T47D (cell line): ENCODE results near the gene NASP.

Experiments used
- DNase-seq, 2 experiments: peaks; one replicate each; pipeline versions ENCODE4 v3.0.0 to v3.0.0-alpha.2; 2011 to 2012; ENCODE audit warnings: low read depth in 1 of 2, low spot score in 1 of 2
- JUND ChIP-seq: IDR thresholded peaks from 2 replicates; pipeline ENCODE4 v1.6.1; 2012; ENCODE audit warnings: low read depth
- in situ Hi-C: cut with HindIII; loops from 2 replicates; pipeline ENCODE4 v1.10.0; 2016; ENCODE audit warnings: low sequenced_read_pairs, low pct_unique_long_range_greater_than_20kb

The NASP gene

DNA sequence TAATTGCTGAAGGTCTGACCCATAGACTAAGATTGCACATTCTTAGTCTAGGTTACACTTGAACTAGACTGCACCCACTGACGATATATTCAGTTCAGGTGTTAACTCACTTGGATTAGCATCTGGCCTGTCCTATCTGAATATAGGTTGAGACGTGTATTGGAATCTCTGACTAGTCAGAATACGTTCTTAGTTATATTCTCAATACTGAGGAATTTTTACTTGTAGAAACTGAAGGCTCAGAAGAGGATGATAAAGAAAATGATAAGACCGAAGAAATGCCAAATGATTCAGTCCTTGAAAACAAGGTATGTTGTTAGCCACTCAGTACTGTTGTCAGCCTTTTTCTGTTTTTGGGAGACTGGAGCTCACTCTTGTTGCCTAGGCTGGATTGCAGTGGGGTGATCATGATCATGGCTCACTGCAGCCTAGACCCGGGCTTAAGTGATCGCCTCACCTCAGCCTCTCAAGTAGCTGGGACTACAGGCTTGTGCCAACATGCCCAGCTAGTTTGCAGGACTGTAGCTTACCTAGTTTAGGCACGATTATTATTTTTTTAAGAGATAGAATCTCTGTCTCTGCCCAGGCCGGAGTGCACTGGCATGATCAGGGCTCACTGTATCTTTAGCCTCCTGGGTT, 29.2 kb downstream of the NASP start:
- no peak for TF ChIP-seq JUND
- in situ Hi-C loops: no loop called here
- DNase-seq: peak in 1 of 2 experiments; percentile 22

DNA sequence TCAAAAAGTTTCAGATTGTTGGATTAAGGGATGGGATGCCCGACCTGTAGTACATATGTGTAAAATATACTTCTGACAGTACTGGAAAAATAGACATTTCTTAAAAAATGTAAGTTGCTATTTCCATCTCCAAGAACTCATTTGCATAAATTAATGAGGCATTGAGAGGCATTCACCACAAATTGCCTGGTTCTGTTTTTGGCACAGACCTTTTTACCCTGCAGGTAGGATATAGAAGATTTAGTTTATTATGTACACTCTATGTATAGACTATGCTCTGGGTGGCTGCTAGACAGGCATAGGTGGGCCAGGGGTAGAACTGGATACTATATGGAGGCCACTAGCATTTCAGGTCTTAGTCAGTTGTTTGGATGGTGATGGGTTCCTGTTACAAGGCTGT, 32.0 kb downstream of the NASP start:
- no peak for DNase-seq
- in situ Hi-C loops: no loop called here
- no peak for TF ChIP-seq JUND

DNA sequence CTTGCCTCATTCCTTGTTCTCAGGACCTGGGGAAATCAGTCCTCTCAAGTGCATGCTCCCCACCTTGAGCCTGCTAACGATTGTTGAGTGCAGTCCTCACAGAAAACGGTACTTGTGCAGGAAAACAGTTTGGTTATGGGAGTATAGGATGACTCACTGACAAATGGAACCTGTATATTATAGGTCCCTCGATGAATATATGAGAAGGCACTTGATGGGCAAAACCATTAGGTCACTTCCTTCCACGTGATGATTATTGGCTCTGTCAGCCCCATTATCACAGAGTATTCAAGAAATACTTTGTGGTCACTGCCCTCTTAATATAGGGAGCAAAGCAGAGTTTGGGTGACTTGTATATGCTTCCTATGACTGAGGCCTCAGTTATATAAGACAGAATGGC, 33.8 kb downstream of the NASP start:
- DNase-seq: no peak
- TF ChIP-seq JUND: no peak
- in situ Hi-C loops: no loop called here

DNA sequence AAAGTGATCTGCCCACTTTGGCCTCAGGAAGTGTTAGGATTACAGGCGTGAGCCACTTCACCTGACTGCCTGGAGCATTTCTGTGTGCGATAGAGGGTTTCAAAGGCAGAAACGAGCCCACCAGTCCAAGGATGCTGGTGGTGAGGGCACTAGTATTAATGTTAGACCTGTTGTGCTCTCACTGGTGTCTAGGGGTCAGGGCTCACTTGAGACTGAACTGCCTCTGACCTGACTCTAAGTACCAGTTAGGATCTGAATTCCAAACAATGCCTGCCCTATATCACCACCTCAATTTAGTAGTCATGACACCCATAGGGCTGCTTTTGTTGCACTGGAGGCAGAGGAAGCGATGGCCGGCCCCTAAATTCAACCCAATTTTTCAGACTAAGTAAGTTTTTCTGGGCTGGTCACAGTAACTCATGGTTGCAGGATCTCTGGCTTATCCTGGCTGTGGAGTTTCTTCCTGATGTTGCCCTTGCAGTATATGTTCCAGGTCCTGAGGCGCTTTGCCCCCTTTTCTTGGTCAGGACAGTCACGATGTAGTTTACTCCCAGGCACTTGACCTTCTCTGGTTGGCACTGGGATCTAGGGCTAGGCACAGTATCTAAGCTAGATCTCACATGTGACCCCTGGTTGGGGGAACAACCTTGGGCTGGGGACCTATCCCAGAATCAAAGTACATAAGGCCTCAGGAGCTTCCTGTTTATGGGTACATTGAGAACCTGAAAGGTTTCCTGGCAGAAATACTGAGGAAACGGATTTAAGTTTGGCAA, 35.5 kb downstream of the NASP start:
- in situ Hi-C loops: no loop called here
- TF ChIP-seq JUND: no peak
- no peak for DNase-seq

DNA sequence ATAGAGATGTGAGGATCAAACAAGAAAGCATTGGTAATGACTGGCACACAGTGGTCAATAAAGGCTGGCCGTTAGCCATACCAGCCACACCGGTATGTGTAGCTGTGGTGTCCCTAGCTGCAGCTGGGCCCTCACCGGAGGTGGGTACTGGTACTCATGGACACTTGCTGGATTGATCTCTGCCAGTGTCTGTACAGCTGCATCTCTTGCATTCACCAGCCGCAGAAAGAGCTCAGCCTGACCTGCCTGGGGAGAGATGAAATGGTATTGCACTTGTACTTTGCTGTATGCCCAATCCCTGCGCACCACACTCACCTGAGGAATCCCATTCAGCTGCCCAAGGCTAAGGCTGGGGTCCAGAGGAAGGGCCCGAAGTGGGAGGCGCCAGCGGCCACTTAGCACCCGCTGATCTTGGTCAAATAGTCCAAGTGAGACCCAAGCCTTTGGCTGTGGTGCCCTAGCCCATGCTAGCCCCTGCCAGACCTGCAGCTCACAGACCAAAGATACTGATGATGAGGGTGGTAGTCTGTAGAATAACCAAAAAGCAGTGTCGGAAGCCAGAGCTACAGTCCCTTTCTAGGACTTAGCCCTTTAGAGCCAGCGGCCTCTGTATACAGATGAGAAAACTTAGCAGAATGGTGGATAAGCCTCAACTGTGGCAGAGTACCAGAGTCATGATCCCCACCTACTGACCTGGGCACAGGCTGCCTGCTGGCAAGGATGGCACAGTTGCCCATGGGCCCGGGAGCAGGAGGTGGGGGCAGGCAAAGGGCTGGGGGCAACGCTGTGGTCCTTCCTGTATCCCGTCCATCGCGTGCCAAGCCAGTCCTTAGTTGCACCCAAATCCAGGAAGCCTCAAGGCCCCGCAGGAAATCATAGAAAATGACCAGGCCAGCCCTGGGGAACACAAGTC, 37.0 kb downstream of the NASP start:
- no peak for TF ChIP-seq JUND
- DNase-seq: no peak
- in situ Hi-C loops: no loop called here

DNA sequence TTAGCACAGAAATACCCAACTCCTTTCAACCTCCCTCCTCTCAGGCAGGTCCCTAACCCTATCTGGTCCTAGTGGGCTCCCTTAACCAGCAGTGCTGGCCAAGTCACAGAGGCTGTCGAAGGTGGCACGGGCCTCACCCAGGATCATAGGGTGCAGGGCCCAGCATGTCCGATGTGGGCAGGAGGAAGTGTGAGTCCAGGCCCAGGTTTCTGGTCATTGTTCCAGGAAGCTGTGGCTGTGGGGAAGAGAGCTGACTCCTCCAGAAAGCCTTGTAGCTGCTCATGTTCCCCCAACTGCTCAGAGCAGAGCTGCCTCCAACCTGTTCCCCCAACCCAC, 37.6 kb downstream of the NASP start:
- in situ Hi-C loops: no loop called here
- no peak for DNase-seq
- TF ChIP-seq JUND: no peak

DNA sequence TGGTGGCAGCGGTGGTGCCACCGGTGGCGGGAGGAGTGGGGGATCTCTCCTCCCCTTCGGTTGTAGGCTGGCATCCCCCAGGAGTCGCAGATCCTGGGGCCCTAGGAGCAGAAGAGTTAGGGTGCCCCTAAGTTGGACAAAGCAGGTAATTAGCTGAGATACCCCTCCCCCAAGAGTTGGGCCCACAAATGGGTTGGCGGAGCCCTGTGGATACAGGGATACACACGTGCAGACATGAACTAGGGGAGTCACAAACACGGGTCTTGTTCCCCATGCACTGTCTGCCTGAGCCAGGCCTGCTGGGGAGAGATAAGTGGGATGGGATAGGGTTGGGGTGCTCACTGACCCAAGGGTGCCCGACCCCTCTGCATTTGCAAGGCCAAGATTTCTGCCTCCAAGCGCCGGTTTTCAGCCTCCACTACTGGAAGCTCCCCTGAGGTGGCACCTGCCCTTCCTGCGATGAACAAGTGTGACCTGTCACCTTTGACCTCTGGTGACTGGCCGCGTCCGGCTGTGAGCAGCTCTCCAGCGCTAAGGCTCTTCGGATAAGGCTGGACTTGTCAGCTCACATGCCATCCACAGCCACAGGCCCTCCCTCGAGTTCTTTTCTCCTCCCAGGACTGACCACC, 38.2 kb downstream of the NASP start:
- TF ChIP-seq JUND: no peak
- no peak for DNase-seq
- in situ Hi-C loops: no loop called here

DNA sequence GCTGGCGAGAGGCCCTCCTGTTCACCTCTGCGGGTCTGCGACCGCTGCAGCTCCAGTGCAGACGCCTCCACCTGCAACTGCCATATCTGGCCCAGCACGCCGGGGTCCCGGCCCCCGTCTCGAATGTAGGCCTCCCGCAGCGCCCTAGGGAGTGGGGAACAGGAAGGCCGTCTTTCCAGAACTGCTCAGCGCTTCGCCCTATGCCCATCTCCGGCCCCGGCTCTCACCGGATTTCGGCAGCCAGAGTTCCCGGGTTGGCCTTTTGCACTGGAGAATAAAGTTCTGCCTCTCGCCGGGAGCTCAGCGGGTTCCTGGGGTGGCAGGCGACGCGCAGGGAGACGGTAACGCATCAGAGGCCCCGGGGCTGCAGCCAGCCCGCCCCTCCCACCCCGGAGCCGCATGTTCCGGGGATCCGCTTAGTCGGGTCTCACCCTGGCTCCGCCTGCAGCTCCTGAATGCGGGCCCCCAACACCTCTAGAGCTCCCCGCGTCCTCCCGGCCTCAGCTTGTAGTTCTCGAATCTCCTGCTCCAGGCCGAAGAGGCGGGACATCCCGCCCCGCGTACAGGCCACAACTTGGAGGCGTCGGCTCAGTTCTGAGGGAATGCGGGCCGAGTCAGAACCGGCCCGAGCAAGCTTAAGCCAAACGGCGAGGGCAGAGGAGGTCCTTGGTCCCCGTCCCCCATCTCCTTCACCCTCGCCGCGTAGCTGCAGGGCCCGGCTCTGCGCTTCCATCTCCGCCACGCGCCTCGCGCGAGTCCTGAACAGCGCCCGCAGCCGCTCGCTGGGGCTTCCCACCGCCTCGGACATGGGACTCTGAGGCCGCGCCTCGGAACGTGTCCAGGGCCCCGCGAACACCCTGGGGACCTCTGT, 38.9 kb downstream of the NASP start:
- TF ChIP-seq JUND: no peak
- in situ Hi-C loops: no loop called here
- no peak for DNase-seq

DNA sequence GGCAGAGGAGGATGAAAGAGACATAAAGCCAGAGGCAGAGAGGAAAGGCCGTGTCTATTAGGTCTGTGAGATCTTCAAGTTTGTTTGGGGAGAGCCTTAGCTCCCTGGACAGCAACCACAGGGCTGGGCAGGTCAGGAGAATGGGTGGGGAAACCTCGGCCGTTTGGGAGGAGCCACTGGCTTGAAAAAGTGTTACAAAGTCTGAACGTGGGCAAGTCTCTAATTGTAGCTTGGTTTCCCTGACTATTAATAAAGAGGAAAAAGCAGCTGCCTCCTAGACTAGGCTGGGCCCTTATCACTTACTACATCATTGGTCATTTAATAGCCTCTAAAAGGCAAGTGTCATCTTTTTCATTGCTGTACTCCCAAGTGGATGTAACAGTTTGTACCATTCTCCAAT, 40.1 kb downstream of the NASP start, which contains the start of gene CCDC17:
Gene CCDC17 (minus strand): TSS at position 83 of the 400 bp plus-strand sequence. CDS start 145 bp downstream, outside the sequence.
- in situ Hi-C loops: no loop called here
- TF ChIP-seq JUND: no peak
- DNase-seq: no peak

DNA sequence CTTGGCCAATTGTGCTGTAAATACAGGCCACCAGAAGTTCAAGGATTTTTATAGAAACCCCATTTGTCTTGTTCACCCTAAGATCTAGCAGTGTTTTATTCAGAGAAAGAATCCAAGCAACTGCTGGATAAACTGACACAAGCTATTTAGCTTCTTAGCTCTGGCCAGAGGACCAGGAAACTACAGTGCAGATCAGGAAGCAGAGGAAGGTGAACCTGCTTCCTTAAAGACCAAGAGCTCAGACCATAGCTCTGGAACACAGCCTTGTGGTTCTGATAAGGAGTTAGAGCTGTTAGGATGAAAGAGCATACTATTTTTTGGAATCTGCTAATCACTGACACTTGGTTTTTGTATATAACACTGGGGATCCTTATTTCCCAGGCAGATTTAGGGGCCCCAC, 45.2 kb downstream of the NASP start:
- TF ChIP-seq JUND: no peak
- in situ Hi-C loops: no loop called here
- DNase-seq: no peak

DNA sequence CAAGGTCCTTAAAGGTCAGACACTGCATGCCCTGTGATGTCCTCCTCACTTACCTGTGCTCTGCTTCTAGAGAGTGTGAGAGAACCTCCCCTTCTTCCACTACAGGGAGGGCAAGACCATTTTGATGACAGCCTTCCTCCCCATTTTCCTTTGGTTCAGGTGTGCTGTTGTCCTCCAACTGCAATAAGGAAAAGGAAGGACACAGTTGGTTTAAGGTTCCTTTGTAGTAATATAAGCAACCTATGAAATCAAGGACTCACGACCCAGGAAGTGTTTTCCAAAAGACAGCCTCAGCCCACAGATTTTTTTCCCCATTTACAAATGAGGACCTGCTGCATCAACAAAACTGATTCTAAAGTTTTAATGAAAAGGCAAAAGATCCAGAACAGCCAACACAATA, 46.6 kb downstream of the NASP start:
- no peak for TF ChIP-seq JUND
- in situ Hi-C loops: no loop called here
- no peak for DNase-seq

DNA sequence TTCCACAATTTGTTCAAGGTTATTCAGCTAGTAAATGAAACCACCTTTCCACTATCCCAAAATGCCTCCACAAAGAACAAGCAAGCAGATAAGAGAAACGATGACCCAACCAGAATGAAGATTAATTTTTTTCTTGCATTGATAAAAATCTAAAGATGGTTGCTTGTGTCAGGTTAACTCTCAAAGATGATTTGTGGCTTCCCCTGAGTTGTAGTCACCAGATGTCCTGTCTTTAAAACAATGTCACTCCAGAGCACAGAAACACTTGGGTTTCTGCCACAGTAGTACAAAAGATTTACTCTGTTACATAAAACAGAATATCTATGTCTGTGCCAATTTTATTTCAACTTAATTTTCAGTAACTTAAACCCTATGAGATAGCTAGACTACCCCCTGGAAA, 51.4 kb downstream of the NASP start:
- in situ Hi-C loops: no loop called here
- DNase-seq: no peak
- no peak for TF ChIP-seq JUND
